Thyroid gland (tissue), 4 donors: ENCODE results near the gene DNAJB9. TPM values are rescaled to one million over a fixed set of nuclear protein-coding genes. Genes with fewer than 3 reads are reported as not detected.

ENCODE experiments used
- DNase-seq, 2 donors: peaks; one replicate each; pipeline ENCODE4 v3.0.0-alpha.2; 2019
- H3K27ac ChIP-seq, 3 donors: fragments of 200-600 bp; sonication (generic); 1 replicate in 2 of 3; 2 replicates in 1 of 3; pipeline ENCODE4 v1.5.1; 2016 to 2019; ENCODE audit warnings: mild to moderate bottlenecking in 1 of 3, moderate library complexity in 1 of 3
- H3K27me3 ChIP-seq: fragments of 200-600 bp; sonication (generic); one replicate; pipeline ENCODE4 v1.5.1; 2019
- H3K36me3 ChIP-seq, 2 donors: fragments of 200-600 bp; sonication (generic); one replicate each; pipeline ENCODE4 v1.5.1; 2016 to 2019
- H3K4me1 ChIP-seq, 2 donors: fragments of 200-600 bp; sonication (generic); one replicate each; pipeline ENCODE4 v1.5.1; 2017 to 2019
- H3K4me3 ChIP-seq, 3 donors: fragments of 200-600 bp; sonication (generic); replicated peaks in 1 of 3; 1 replicate in 2 of 3; 2 replicates in 1 of 3; pipeline ENCODE4 v1.5.1; 2016; ENCODE audit warnings: mild to moderate bottlenecking in 1 of 3
- H3K9me3 ChIP-seq: fragments of 200-600 bp; sonication (generic); one replicate; pipeline ENCODE4 v1.5.1; 2017
- POLR2A ChIP-seq, 2 donors: fragments of 450-650 bp; IDR thresholded peaks; one replicate each; pipeline ENCODE4 v1.6.1; 2017; ENCODE audit warnings: antibody characterized with exemption in 2 of 2, mild to moderate bottlenecking in 2 of 2, moderate library complexity in 1 of 2
- WGBS, 2 donors: methylation state at CpG; one replicate each; pipeline ENCODE4 v1.1.5; 2017; 5-methylcytosine and 5-hydroxymethylcytosine counted together
- intact Hi-C: fragments of 100-400 bp; cut with DNase I; formaldehyde crosslinking; loops from one replicate; pipeline ENCODE4 v1.15.1; 2023
- total RNA-seq, 4 donors: library from RNA; depleted of rRNA; stranded (reverse); fragments of >200 nt; gene quantifications; one replicate each; pipeline ENCODE4 v1.2.3, GENCODE V29; 2016
- TF ChIP-seq, protein P1 (sequence below), 6 experiments: fragments of 200-600 bp in 3 of 6; fragments of 450-650 bp in 3 of 6; sonication (generic) in 3 of 6; IDR thresholded peaks; one replicate each; pipeline ENCODE4 v1.5.1; 2016 to 2019; ENCODE audit warnings: antibody characterized with exemption in 6 of 6, mild to moderate bottlenecking in 2 of 6, inconsistent platforms in 1 of 6, moderate library complexity in 1 of 6

DNAJB9 gene
- total RNA-seq, 4 donors from 2014 or later = 68.4 to 105 (median 92.0) TPM

DNA sequence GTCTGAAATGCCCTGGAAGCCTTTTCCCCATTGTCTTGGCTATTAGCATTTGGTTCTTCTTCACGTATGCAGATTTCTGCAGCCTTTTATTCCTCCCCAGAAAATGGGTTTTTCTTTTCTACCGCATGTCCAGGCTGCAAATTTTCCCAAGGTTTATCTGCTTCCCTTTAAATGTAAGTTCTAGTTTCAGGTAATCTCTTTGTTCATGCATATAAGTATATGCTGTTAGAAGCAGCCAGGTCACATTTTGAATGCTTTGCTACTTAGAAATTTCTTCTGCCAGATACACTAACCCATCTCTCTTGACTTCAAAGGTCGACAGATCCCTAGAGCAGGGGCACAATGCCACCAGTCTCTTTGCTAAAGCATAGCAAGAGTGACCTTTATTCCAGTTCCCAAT lies 12.5 kb upstream of the DNAJB9 start:
- H3K27me3 ChIP-seq = no peaks in the 10 kb centered on the region
- DNase-seq = no peak
- H3K36me3 ChIP-seq = no peaks in the 10 kb centered on the region
- intact Hi-C loops = no loop called here
- no peaks in the 10 kb centered on the region for H3K9me3 ChIP-seq
- 95 to 98% methylated on average over 3 of the region's 3 CpGs for WGBS, 2 donors
- H3K4me1 ChIP-seq = no peaks in the 10 kb centered on the region
- TF ChIP-seq POLR2A (IDR thresholded peaks at IDR 0.05) = no peak
- TF ChIP-seq, protein P1, sequence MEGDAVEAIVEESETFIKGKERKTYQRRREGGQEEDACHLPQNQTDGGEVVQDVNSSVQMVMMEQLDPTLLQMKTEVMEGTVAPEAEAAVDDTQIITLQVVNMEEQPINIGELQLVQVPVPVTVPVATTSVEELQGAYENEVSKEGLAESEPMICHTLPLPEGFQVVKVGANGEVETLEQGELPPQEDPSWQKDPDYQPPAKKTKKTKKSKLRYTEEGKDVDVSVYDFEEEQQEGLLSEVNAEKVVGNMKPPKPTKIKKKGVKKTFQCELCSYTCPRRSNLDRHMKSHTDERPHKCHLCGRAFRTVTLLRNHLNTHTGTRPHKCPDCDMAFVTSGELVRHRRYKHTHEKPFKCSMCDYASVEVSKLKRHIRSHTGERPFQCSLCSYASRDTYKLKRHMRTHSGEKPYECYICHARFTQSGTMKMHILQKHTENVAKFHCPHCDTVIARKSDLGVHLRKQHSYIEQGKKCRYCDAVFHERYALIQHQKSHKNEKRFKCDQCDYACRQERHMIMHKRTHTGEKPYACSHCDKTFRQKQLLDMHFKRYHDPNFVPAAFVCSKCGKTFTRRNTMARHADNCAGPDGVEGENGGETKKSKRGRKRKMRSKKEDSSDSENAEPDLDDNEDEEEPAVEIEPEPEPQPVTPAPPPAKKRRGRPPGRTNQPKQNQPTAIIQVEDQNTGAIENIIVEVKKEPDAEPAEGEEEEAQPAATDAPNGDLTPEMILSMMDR (IDR thresholded peaks at IDR 0.05) = no peak
- H3K27ac ChIP-seq = no peak overlapping the region
- no peak overlapping the region for H3K4me3 ChIP-seq

DNA sequence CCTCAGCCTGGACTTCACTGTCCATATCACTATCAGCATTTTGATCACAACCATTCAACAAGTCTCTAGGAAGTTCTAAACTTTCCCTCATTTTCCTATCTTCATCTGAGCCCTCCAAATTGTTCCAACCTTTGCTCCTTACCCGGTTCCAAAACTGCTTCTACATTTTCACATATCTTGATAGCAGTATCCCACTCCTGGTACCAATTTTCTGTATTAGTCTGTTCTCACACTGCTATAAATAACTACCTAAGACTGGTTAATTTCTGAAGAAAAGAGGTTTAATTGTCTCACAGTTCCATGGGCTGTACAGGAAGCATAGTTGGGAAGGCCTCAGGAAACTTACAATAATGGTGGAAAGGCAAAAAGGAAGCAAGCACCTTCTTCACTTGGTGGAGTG lies 12.1 kb upstream of the DNAJB9 start:
- H3K4me3 ChIP-seq = no peak overlapping the region
- H3K4me1 ChIP-seq = no peaks in the 10 kb centered on the region
- no peaks in the 10 kb centered on the region for H3K27me3 ChIP-seq
- no peak overlapping the region for H3K27ac ChIP-seq
- TF ChIP-seq POLR2A (IDR thresholded peaks at IDR 0.05) = no peak
- TF ChIP-seq, protein P1 (IDR thresholded peaks at IDR 0.05) = no peak
- intact Hi-C loops = no loop called here
- DNase-seq = no peak
- H3K36me3 ChIP-seq = no peaks in the 10 kb centered on the region
- H3K9me3 ChIP-seq = no peaks in the 10 kb centered on the region
- WGBS, 2 donors = 93 to 96% methylated on average over 1 of the region's 1 CpG

DNA sequence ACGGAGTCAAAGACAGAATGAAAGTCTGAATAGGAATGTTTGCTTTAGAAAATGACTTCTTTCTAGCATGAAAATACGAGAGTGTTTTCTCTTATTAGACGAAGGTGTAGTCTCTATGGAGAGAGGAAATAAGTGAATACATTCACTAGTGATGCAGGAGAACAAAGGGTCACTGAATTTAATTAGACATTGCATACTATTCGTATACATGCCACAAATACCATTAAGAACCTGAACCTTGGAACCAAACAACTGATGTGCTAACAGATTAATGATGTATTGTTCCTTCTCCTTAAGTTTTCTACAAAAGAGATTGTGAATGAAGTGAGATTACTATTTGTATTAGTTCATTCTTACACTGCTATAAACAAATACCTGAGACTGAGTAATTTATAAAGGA lies 10.4 kb upstream of the DNAJB9 start:
- DNase-seq = no peak
- no peaks in the 10 kb centered on the region for H3K36me3 ChIP-seq
- no peak overlapping the region for H3K4me3 ChIP-seq
- intact Hi-C loops = no loop called here
- H3K27me3 ChIP-seq = no peaks in the 10 kb centered on the region
- H3K4me1 ChIP-seq = no peaks in the 10 kb centered on the region
- TF ChIP-seq, protein P1 (IDR thresholded peaks at IDR 0.05) = no peak
- no peaks in the 10 kb centered on the region for H3K9me3 ChIP-seq
- WGBS, 2 donors = 90 to 94% methylated on average over 4 of the region's 4 CpGs
- no peak overlapping the region for H3K27ac ChIP-seq

DNA sequence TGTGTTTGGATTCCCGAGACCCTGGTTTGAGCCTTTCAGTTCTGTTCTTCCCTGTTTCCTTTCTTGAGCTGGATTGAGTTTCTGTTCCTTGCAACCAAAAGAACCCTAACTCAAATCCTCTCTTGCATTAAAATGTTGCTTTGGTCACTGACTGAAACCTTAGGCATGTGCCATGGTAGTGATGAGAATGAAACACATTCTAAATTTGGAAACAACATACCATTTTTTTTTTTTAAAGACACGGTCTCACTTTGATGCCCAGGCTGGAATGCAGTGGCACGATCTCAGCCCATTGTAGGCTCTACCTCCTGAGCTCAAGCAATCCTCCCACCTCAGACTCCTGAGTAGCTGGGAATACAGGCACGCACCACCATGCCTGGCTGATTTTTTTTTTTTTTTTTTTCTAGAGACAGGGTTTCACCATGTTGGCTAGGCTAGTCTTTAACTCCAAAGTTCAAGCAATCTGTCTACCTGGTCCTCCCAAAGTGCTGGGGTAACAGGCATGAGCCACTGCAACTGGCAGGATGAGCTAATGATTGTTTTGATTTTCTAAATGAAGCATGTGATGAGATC lies 8.5 kb upstream of the DNAJB9 start:
- no peaks in the 10 kb centered on the region for H3K27me3 ChIP-seq
- H3K36me3 ChIP-seq = no peaks in the 10 kb centered on the region
- peaks cover 0 to 4% of the 10 kb centered on the region in 2 donors for H3K4me1 ChIP-seq
- H3K9me3 ChIP-seq = no peaks in the 10 kb centered on the region
- no peak overlapping the region for H3K27ac ChIP-seq
- 92 to 96% methylated on average over 4 of the region's 4 CpGs for WGBS, 2 donors
- H3K4me3 ChIP-seq = no peak overlapping the region
- no peak for DNase-seq
- TF ChIP-seq, protein P1 (IDR thresholded peaks at IDR 0.05) = no peak
- TF ChIP-seq POLR2A (IDR thresholded peaks at IDR 0.05) = no peak
- intact Hi-C loops = no loop called here

DNA sequence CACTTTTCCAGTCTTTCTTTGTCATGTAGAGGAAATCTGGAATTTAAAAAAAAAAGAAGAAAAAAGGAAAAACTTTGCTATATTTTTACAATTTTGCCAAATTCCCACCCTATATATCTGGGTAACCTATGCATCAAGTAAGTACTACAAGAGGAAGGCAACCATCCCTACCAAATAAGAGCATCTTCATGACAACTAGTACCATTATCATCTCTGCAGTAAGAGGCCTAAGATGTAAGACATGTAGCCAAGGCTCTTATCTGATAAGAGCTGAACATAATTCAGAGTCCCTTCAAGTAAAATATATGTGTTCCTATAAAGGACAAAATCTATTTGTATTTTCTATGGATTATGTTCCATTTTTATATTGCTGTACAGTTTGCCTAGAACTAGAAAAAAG lies 3.7 kb upstream of the DNAJB9 start:
- TF ChIP-seq, protein P1 (IDR thresholded peaks at IDR 0.05) = no peak
- no peak for TF ChIP-seq POLR2A (IDR thresholded peaks at IDR 0.05)
- DNase-seq = no peak
- no peak overlapping the region for H3K27ac ChIP-seq
- no peaks in the 10 kb centered on the region for H3K36me3 ChIP-seq
- no peaks in the 10 kb centered on the region for H3K9me3 ChIP-seq
- intact Hi-C loops = loop anchor here (5.0 kb wide), 1 partner anchor 39 kb away; the partner anchor contains the start of gene PNPLA8
- H3K4me3 ChIP-seq = no peak overlapping the region
- peaks cover 13 to 18% of the 10 kb centered on the region in 2 donors for H3K4me1 ChIP-seq
- no peaks in the 10 kb centered on the region for H3K27me3 ChIP-seq
